GM10266 (cell line): ENCODE data around the gene BRME1.
A peak's percentile ranks its signal among the peaks of the same experiment; 100 is the strongest.

Experiments
- DNase-seq: peaks from one replicate; pipeline ENCODE4 v3.0.0; 2012; ENCODE audit errors: extremely low spot score
- CTCF ChIP-seq: IDR thresholded peaks from 2 replicates; pipeline ENCODE4 v1.5.1; 2012; ENCODE audit warnings: mild to moderate bottlenecking, low read depth; ENCODE audit not compliant: control insufficient read depth, insufficient read depth; ENCODE audit errors: missing control alignments

The BRME1 gene

DNA sequence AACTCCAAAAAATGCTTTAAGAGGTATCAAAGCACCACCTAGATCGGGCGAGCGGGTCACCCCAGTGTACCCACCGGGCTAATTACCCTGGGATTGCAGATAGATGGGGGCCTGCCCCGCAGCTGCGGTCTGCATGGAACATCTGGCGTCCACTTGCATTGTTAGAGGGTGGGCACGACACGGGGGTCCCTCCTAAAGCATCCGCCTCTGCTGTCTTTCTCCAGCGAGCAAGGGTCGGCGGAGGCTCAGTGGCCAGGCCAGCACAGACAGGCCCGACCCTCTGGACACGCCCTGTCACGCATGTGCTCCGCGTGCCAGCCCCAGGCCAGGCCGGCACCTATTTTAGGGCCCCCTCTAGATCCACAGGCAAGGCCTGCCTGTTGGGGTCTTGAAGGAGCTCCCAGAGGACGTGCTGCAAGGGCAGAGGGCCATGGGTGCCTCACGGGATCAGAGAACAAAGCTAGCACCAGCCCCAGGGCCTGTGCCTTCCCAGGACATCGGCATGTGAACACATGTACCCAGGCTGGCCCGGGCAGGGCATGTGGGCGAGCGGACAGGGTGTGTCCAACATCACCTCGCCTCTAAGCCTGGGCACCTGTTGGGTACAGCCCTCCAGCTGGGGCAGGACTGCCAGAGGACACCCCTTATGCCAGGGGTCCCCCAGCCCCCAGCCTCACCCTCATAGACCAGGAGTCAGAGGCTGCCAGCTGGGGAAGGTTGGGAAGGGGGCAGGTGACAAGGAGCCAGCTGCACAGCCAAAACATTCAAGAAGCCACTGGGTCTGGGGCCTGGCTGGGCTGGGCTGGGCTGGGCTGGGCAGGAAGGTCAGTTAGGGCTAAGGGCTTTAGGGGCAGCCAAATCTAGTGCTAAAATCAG lies 64.6 kb downstream of the BRME1 start:
- TF ChIP-seq CTCF: no peak
- no peak for DNase-seq

GRCh38 chr19:13840305-13841085 lies 65.4 kb downstream of the BRME1 start:
- no peak for DNase-seq
- TF ChIP-seq CTCF: peak; percentile 13

- no peak for TF ChIP-seq CTCF
- DNase-seq: no peak
Measured at GRCh38 chr19:13839938-13840304, 66.0 kb downstream of the BRME1 start.

DNA sequence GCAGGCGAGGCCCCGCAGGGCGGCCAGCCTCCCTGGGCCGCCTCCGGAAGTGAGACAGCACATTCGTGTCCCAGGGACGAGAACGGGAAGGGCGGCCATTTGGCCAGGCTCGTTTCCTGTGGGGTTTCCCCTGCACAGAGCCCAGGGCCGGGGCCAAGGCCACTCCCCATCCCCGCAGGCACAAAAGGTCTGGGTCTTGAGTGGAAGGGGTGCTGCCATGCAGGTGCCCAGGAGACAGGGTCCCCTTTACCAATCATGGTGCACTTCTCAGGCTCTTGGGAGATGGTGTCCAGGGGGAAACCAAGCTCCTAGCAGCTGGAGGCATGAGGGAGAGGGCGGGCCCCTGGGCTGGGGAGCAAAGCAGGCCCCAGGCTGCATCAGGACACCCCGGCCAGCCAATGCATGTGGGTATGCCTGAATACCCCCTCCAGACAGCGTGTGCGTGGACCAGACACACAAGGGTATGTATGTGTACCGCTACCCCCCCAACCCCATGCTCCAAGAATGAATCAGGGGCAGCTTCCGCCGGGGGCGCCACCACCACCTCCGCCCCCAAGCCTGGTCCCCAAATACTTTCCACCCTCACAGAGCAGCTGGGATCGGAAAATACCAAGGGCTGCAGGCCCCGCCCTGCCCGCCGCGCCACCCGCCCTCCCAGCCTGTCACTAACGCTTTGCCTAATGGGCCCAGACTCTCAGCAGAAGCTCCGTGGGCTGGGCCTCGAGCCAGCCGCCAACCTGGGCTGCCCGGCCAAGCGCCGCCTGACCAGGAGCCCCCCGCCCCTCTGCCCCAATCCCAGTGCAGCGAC lies 66.6 kb downstream of the BRME1 start:
- peak; percentile 8 for TF ChIP-seq CTCF
- peak; percentile 91 for DNase-seq

GRCh38 chr19:13838435-13839129 lies 67.3 kb downstream of the BRME1 start:
- TF ChIP-seq CTCF: no peak
- no peak for DNase-seq

- DNase-seq: no peak
- TF ChIP-seq CTCF: no peak
Measured at GRCh38 chr19:13835791-13836723, 69.9 kb downstream of the BRME1 start.
